Glomerular visceral epithelial cell (primary cell): Measurements from ENCODE around the gene DET1.

Source experiments
- DNase-seq: peaks from one replicate; pipeline ENCODE4 v3.0.0-alpha.2; 2016; ENCODE audit errors: extremely low spot score

Gene DET1

DNA sequence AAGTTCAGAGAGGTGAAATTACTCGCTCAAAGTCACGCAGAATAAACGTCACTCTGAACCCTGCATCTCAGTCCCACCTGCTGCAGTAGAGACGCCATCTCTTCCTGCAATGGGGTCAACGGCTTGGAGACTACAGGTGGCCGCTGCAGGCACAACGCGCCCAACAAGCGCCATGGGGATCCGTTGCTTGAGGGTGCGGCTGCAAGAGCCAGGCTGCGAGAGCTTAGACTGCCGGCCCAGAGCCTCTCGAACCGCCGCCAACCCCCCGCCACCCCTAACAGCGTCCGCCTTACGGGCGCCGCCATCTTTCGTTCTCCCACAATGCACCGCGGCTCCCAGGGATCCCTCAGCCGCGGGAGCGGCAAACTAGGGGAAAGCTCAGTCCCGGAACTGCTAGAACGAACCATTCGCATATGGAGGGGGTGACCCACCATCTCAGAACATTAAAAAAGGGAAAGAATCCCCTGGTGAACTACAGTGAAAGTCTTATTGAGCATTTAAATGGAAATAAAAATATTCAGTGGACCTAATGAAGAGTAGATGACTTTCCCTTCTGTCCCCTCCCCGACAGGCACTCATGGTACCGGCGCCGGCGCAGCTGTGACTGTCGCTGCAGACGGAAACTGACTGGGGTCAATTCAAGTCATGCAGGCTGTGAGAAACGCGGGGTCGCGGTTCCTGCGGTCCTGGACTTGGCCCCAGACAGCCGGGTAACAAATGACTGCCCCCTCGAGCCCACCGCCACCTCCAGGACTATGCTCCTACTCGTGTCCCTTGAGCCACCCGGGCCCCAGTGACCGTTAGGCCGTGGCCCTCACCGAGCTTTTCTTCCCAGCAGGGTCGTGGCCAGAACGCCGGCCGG, 79.2 kb downstream of the DET1 start, which contains the start of the genes MRPL46 and MRPS11:
Gene MRPL46, minus strand, starts transcription at position 316 of the 862 bp plus-strand sequence. Its CDS starts 11 bp downstream, at position 305.
Gene MRPS11, plus strand, starts transcription at position 636 of the 862 bp plus-strand sequence. Its CDS starts 10 bp downstream, at position 646.
- DNase-seq = peak; percentile 88

DNA sequence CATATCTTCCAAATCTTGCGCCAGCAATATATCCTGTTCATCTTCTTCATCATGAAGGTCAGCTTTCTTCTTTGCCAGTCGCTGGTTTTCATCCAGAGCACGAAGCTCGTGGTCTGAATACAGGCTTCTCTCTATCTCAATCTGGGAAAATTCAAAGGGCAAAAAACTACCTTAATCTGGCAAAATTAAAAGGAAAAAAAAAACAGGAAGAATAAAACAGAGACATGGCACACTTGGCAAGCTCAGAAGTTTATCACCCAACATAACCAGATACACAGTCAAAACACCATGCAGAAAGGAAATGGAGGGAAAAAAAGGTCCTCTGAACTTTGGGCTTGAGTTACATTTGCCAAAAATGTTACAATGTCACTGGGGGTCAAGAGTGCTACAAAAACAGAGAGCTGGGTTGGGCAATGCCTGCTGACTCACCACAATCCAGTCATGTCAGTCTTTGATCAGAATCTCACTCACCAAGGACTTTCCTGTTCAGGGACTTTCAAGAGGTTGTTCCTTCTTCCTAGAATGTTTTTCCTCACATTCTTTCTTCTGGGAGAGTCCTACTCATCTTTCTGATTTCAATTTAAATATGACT, 80.8 kb downstream of the DET1 start:
- peak; percentile 17 for DNase-seq

DNA sequence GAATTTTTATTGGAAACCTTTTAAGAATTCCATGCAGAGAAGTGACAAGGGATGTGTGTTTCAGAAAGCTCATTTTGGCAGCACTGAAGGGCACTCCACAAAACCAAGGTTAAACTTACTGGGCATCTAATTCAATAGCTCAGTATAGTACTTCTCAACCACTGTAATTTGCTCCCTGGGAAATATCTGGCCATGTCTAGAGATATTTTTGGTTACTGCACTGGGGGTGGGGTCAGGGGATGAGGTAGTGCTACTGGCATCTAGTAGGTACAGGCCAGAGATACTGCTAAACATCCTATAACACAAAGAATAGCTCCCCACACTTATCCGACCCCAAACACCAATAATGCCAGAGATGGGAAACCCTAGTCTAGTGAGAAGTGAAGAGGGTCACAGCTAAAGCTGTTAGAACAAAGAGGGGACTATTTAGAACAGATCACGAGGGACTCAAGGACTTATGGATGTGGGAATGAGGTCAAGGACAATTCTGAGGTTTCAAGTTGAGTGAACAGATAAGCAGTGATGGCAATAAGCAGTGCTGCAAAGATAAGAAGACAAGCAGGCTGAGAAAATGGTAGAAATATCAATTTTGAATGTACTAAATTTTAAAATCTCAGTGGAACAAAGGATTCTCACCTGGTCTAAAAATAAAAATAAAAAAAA, 82.5 kb downstream of the DET1 start:
- DNase-seq = no peak
